Brain microvascular endothelial cell (primary cell): ENCODE results near the gene HERPUD2.
"Not testable (repeated sequence)": the region's sequence is repeated elsewhere in the genome, so short reads cannot be mapped to it uniquely, and the experiment has no call there.

ENCODE experiments used
- DNase-seq: peaks from one replicate; pipeline ENCODE4 v3.0.0-alpha.2; 2020
- H3K27ac ChIP-seq: fragments of 250-450 bp; sonication (Bioruptor Pico); 2 replicates; pipeline ENCODE4 v1.5.1; 2020; ENCODE audit warnings: mild to moderate bottlenecking, moderate library complexity
- H3K27me3 ChIP-seq: fragments of 250-450 bp; sonication (Bioruptor Pico); replicated peaks from 2 replicates; pipeline ENCODE4 v1.5.1; 2020; ENCODE audit warnings: mild to moderate bottlenecking
- H3K36me3 ChIP-seq: fragments of 250-450 bp; sonication (Bioruptor Pico); replicated peaks from 2 replicates; pipeline ENCODE4 v1.5.1; 2020; ENCODE audit warnings: mild to moderate bottlenecking
- H3K4me3 ChIP-seq: 2 replicates; pipeline ENCODE4 v1.5.1; 2011; ENCODE audit warnings: low read depth, mild to moderate bottlenecking, control low read depth, low read length, moderate library complexity
- CTCF ChIP-seq: IDR thresholded peaks from 2 replicates; pipeline ENCODE4 v1.5.1; 2011; ENCODE audit warnings: low read depth, mild to moderate bottlenecking, moderate library complexity, low read length, control low read depth, inconsistent platforms; ENCODE audit errors: missing control alignments
- in situ Hi-C: cut with HindIII; loops from 2 replicates; pipeline ENCODE4 v1.10.0; 2017; ENCODE audit warnings: low sequenced_read_pairs, low pct_ligation_motif_present

The HERPUD2 gene

GRCh38 chr7:35670856-35671569, 23.9 kb downstream of the HERPUD2 start:
- no peak for TF ChIP-seq CTCF
- in situ Hi-C loops = no loop called here
- no peak for DNase-seq
- Histone ChIP-seq H3K27me3 (no peaks in the 10 kb centered on the region), H3K27ac (no peak overlapping the region), H3K4me3 (no peak overlapping the region), H3K36me3 (peaks cover 6% of the 10 kb centered on the region)

- DNase-seq, H3K36me3 ChIP-seq, H3K4me3 ChIP-seq, H3K27ac ChIP-seq, H3K27me3 ChIP-seq, in situ Hi-C loops: not testable (repeated sequence)
These were observed 34.5 kb downstream of the HERPUD2 start for GRCh38 chr7:35660411-35660810.

- no peak overlapping the region for H3K27ac ChIP-seq
- H3K36me3 ChIP-seq = no peaks in the 10 kb centered on the region
- no peak overlapping the region for H3K4me3 ChIP-seq
- TF ChIP-seq CTCF = no peak
- no peak for DNase-seq
- in situ Hi-C loops = no loop called here
- H3K27me3 ChIP-seq = no peaks in the 10 kb centered on the region
These were observed 36.2 kb downstream of the HERPUD2 start for GRCh38 chr7:35658606-35659201.

GRCh38 chr7:35657125-35657524, 37.8 kb downstream of the HERPUD2 start:
- TF ChIP-seq CTCF = no peak
- in situ Hi-C loops = no loop called here
- Histone ChIP-seq H3K27ac (no peak overlapping the region), H3K27me3 (no peaks in the 10 kb centered on the region), H3K4me3 (no peak overlapping the region), H3K36me3 (no peaks in the 10 kb centered on the region)
- no peak for DNase-seq

GRCh38 chr7:35654558-35654957, 40.4 kb downstream of the HERPUD2 start:
- H3K4me3 ChIP-seq, H3K27ac ChIP-seq, DNase-seq, H3K27me3 ChIP-seq, in situ Hi-C loops, H3K36me3 ChIP-seq: not testable (repeated sequence)

- Histone ChIP-seq H3K36me3 (no peaks in the 10 kb centered on the region), H3K27me3 (no peaks in the 10 kb centered on the region), H3K4me3 (no peak overlapping the region), H3K27ac (no peak overlapping the region)
- in situ Hi-C loops = no loop called here
- DNase-seq = no peak
- TF ChIP-seq CTCF = no peak
These were observed 42.8 kb downstream of the HERPUD2 start for GRCh38 chr7:35652124-35652523.

- in situ Hi-C loops = no loop called here
- Histone ChIP-seq H3K27me3 (no peaks in the 10 kb centered on the region), H3K36me3 (no peaks in the 10 kb centered on the region), H3K27ac (no peak overlapping the region), H3K4me3 (no peak overlapping the region)
- DNase-seq = no peak
- TF ChIP-seq CTCF = no peak
These were observed 44.2 kb downstream of the HERPUD2 start for GRCh38 chr7:35650751-35651150.
